Natural killer cell (primary cell): ENCODE measurements around the gene ERN1. TPM values are rescaled to one million over a fixed set of nuclear protein-coding genes. Genes with fewer than 3 reads are reported as not detected.
A peak's percentile ranks its signal among the peaks of the same experiment; 100 is the strongest.

Source experiments
- ATAC-seq, 3 donors: fragments of 150-1000 bp in 2 of 3; fragments of 200-7000 bp in 1 of 3; cut with Tn5 transposase; 1 replicate in 1 of 3; 2 replicates in 2 of 3; pipeline ENCODE4 v1.10.0; 2021; ENCODE audit warnings: mild to moderate bottlenecking in 2 of 3, moderate library complexity in 2 of 3
- DNase-seq, 2 donors: peaks; one replicate each; pipeline versions ENCODE4 v3.0.0 to v3.0.0-alpha.2; 2013 to 2021; ENCODE audit warnings: mixed read lengths in 1 of 2
- H3K27ac ChIP-seq: one replicate; pipeline ENCODE4 v1.5.1; 2013; ENCODE audit warnings: mild to moderate bottlenecking, low read length
- H3K27me3 ChIP-seq: one replicate; pipeline ENCODE4 v1.6.1; 2013; ENCODE audit warnings: low read length; ENCODE audit not compliant: control insufficient read depth, insufficient read depth
- H3K36me3 ChIP-seq: one replicate; pipeline ENCODE4 v1.6.1; 2013; ENCODE audit warnings: low read length; ENCODE audit not compliant: control insufficient read depth, insufficient read depth
- H3K4me1 ChIP-seq: one replicate; pipeline ENCODE4 v1.6.1; 2013; ENCODE audit warnings: low read length; ENCODE audit not compliant: control insufficient read depth, insufficient read depth
- H3K4me3 ChIP-seq: one replicate; pipeline ENCODE4 v1.5.1; 2013; ENCODE audit warnings: low read length
- H3K9me3 ChIP-seq: one replicate; pipeline ENCODE4 v1.6.1; 2013; ENCODE audit warnings: low read length; ENCODE audit not compliant: control insufficient read depth, insufficient read depth
- H3K27ac Mint-ChIP-seq, 2 donors: one replicate each; pipeline ENCODE4 v1.8.0; 2022; ENCODE audit warnings: mild to moderate bottlenecking in 2 of 2, mixed read lengths in 2 of 2, moderate library complexity in 1 of 2
- H3K27me3 Mint-ChIP-seq, 2 donors: one replicate each; pipeline ENCODE4 v1.8.0; 2022; ENCODE audit warnings: low read depth in 2 of 2, mixed read lengths in 2 of 2
- H3K36me3 Mint-ChIP-seq: one replicate; pipeline ENCODE4 v1.8.0; 2022; ENCODE audit warnings: mixed read lengths
- H3K4me1 Mint-ChIP-seq, 2 donors: one replicate each; pipeline ENCODE4 v1.8.0; 2022; ENCODE audit warnings: mixed read lengths in 2 of 2
- H3K4me3 Mint-ChIP-seq: one replicate; pipeline ENCODE4 v1.8.0; 2022; ENCODE audit warnings: mild to moderate bottlenecking, moderate library complexity, mixed read lengths
- H3K9me3 Mint-ChIP-seq, 2 donors: one replicate each; pipeline ENCODE4 v1.8.0; 2022; ENCODE audit warnings: mixed read lengths in 2 of 2
- WGBS: methylation state at CpG from one replicate; pipeline ENCODE4 v1.1.7; 2013; ENCODE audit warnings: missing lambda C conversion rate; ENCODE audit not compliant: insufficient coverage; 5-methylcytosine and 5-hydroxymethylcytosine counted together
- intact Hi-C: fragments of 100-400 bp; cut with micrococcal nuclease; formaldehyde crosslinking; loops from one replicate; pipeline ENCODE4 v1.14.2; 2022
- total RNA-seq, 4 donors: library from RNA; stranded (reverse); fragments of 120-200 nt in 1 of 4; gene quantifications; one replicate each; pipeline versions ENCODE4 v1.2.3 to v1.2.4, GENCODE V29; 2013 to 2022
- TF ChIP-seq, protein P1 (sequence below): fragments of 200-600 bp; IDR thresholded peaks from one replicate; pipeline ENCODE4 v1.8.0; 2022; ENCODE audit warnings: antibody characterized with exemption

The ERN1 gene
- total RNA-seq, 3 donors from 2014 or later (not counting 1 experiment from before 2014, with no cell fraction given) = 52.9 to 90.5 (median 67.2) TPM

DNA sequence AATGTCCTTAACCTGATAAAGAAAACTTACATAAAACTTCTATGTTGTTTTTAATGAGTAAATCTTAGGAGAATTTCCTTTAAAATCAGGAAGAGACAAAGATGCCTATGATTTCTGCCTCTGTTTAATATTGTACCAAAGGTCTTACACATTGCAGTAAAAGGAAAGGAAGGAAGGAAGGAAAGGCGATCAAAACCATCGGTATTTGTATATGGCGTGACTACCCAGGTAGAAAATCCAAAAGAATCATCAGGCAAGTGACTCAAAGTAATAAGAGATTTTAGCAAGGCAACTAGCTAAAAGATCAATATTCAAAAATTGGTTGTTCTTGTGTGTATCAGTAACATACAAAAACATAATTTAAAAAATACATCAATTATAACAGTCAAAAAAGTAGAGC lies 113.0 kb downstream of the ERN1 start:
- Mint-ChIP-seq H3K4me3 (peak overlapping the region; percentile 98), H3K4me1 (peaks cover 64 to 66% of the 10 kb centered on the region in 2 donors), H3K36me3 (no peaks in the 10 kb centered on the region), H3K9me3 (no peaks in the 10 kb centered on the region), H3K27me3 (no peaks in the 10 kb centered on the region), H3K27ac (peak overlapping the region; percentile 94 to 100)
- Histone ChIP-seq H3K27me3 (no peaks in the 10 kb centered on the region), H3K9me3 (no peaks in the 10 kb centered on the region), H3K4me1 (peaks cover 64% of the 10 kb centered on the region), H3K27ac (peak overlapping the region; percentile 91), H3K36me3 (no peaks in the 10 kb centered on the region), H3K4me3 (peak overlapping the region; percentile 31)
- TF ChIP-seq, protein P1, sequence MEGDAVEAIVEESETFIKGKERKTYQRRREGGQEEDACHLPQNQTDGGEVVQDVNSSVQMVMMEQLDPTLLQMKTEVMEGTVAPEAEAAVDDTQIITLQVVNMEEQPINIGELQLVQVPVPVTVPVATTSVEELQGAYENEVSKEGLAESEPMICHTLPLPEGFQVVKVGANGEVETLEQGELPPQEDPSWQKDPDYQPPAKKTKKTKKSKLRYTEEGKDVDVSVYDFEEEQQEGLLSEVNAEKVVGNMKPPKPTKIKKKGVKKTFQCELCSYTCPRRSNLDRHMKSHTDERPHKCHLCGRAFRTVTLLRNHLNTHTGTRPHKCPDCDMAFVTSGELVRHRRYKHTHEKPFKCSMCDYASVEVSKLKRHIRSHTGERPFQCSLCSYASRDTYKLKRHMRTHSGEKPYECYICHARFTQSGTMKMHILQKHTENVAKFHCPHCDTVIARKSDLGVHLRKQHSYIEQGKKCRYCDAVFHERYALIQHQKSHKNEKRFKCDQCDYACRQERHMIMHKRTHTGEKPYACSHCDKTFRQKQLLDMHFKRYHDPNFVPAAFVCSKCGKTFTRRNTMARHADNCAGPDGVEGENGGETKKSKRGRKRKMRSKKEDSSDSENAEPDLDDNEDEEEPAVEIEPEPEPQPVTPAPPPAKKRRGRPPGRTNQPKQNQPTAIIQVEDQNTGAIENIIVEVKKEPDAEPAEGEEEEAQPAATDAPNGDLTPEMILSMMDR = no peak
- WGBS = 5% methylated on average over 3 of the region's 3 CpGs
- ATAC-seq = no peak
- no peak for DNase-seq
- intact Hi-C loops = loop anchor here (1.0 kb wide), 1 partner anchor 8 kb away; no protein-coding TSS in a partner anchor

DNA sequence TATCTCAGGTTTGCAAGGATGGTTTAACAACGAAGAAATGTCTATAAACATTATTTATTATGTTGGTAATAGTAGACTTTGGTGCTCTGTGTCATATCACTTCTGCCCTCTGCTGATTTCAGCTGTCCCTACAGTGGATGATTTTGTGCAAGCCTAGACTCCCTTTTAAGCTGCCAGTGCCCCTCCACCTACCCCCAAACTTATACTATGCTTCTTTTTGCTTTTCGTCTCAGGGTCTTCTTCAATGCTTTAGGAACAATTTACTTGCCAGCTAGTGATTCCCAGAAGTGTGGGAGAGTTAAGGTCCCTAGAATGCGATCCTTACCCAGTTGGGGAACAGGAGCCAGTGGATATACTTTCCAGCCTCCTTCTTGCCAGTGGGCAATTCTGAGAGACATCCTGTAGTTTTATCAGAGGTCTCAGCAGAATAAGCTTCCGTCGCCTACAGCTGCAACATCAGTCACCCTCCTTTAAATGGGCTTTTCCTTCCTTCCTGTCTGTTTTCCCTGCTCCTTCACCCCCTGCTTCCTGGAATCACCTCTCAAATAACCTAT lies 113.6 kb downstream of the ERN1 start:
- Mint-ChIP-seq H3K36me3 (no peaks in the 10 kb centered on the region), H3K27ac (peak overlapping the region; percentile 94 to 100), H3K4me3 (peak overlapping the region; percentile 98), H3K4me1 (peaks cover 65 to 70% of the 10 kb centered on the region in 2 donors), H3K9me3 (no peaks in the 10 kb centered on the region), H3K27me3 (no peaks in the 10 kb centered on the region)
- Histone ChIP-seq H3K4me3 (peak overlapping the region; percentile 31), H3K27me3 (no peaks in the 10 kb centered on the region), H3K9me3 (no peaks in the 10 kb centered on the region), H3K27ac (peak overlapping the region; percentile 91), H3K4me1 (peaks cover 57% of the 10 kb centered on the region), H3K36me3 (peaks cover 2% of the 10 kb centered on the region)
- ATAC-seq (no peak), DNase-seq (peak in 1 of 2 donors; percentile 55)
- WGBS = 15% methylated on average over 4 of the region's 5 CpGs
- TF ChIP-seq, protein P1 = no peak
- intact Hi-C loops = loop anchor here (1.0 kb wide), 1 partner anchor 9 kb away; no protein-coding TSS in a partner anchor

DNA sequence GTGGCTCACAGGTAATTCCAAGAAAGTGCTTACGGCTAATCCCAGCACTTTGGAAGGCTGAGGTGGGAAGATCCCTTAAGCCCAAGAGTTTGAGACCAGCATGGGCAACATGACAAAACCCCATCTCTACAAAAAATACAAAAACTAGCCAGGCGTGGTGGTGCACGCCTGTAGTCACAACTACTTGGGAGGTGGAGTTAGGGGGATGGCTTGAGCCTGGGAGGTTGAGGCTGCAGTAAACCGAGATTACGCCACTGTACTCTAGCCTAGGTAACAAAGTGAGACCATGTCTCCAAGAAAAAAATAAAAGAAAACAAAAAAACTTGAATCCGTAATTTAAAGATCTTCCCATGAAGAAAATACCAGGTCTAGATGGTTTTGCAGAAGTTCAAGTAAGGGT lies 114.5 kb downstream of the ERN1 start:
- ATAC-seq = no peak
- Histone ChIP-seq H3K4me3 (no peak overlapping the region), H3K27ac (peak overlapping the region; percentile 91), H3K36me3 (peaks cover 4% of the 10 kb centered on the region), H3K27me3 (no peaks in the 10 kb centered on the region), H3K4me1 (peaks cover 51% of the 10 kb centered on the region), H3K9me3 (no peaks in the 10 kb centered on the region)
- intact Hi-C loops = no loop called here
- peaks cover 68 to 76% of the 10 kb centered on the region in 2 donors for H3K4me1 Mint-ChIP-seq
- no peaks in the 10 kb centered on the region for H3K36me3 Mint-ChIP-seq
- TF ChIP-seq, protein P1 = no peak
- WGBS = 79% methylated on average over 3 of the region's 6 CpGs
- peak overlapping the region; percentile 94 to 100 for H3K27ac Mint-ChIP-seq
- H3K4me3 Mint-ChIP-seq = peak overlapping the region; percentile 90
- H3K27me3 Mint-ChIP-seq = no peaks in the 10 kb centered on the region
- H3K9me3 Mint-ChIP-seq = no peaks in the 10 kb centered on the region
- DNase-seq = no peak
